Heart left ventricle (tissue), 16 donors: ENCODE data around the gene CCNY. TPM values are rescaled to one million over a fixed set of nuclear protein-coding genes. Genes with fewer than 3 reads are reported as not detected.

Experiments
- ATAC-seq, 4 donors: fragments of 200-7000 bp; cut with Tn5 transposase; one replicate each; pipeline ENCODE4 v1.9.1; 2020 to 2022; ENCODE audit warnings: moderate library complexity in 4 of 4, mild to moderate bottlenecking in 3 of 4, moderate number of reproducible peaks in 1 of 4
- DNase-seq, 5 donors: peaks; one replicate each; pipeline ENCODE4 v3.0.0-alpha.2; 2020
- H3K27ac ChIP-seq, 12 donors: fragments of 200-600 bp; sonication (generic) in 4 of 12; one replicate each; pipeline versions ENCODE4 v1.5.0 to v1.8.0; 2016 to 2022; ENCODE audit warnings: mild to moderate bottlenecking in 2 of 12
- H3K27me3 ChIP-seq, 9 donors: fragments of 200-600 bp; sonication (generic) in 2 of 9; one replicate each; pipeline versions ENCODE4 v1.5.1 to v1.8.0; 2016 to 2022; ENCODE audit warnings: mild to moderate bottlenecking in 3 of 9
- H3K36me3 ChIP-seq, 9 donors: fragments of 200-600 bp; sonication (generic) in 2 of 9; one replicate each; pipeline versions ENCODE4 v1.5.0 to v1.8.0; 2018 to 2022; ENCODE audit warnings: mild to moderate bottlenecking in 2 of 9
- H3K4me1 ChIP-seq, 12 donors: fragments of 200-600 bp; sonication (generic) in 4 of 12; one replicate each; pipeline versions ENCODE4 v1.5.0 to v1.8.0; 2016 to 2022; ENCODE audit warnings: mild to moderate bottlenecking in 3 of 12
- H3K4me3 ChIP-seq, 12 donors: fragments of 200-600 bp; sonication (generic) in 4 of 12; one replicate each; pipeline versions ENCODE4 v1.5.0 to v1.8.0; 2017 to 2022; ENCODE audit warnings: mild to moderate bottlenecking in 9 of 12, moderate library complexity in 4 of 12
- H3K9me3 ChIP-seq, 12 donors: fragments of 200-600 bp; sonication (generic) in 4 of 12; one replicate each; pipeline versions ENCODE4 v1.5.0 to v1.8.0; 2016 to 2022; ENCODE audit warnings: mild to moderate bottlenecking in 1 of 12
- CTCF ChIP-seq, 12 donors: fragments of 200-600 bp; sonication (generic) in 4 of 12; IDR thresholded peaks; one replicate each; pipeline versions ENCODE4 v1.5.0 to v1.8.0; 2018 to 2022; ENCODE audit warnings: antibody characterized with exemption in 12 of 12, mild to moderate bottlenecking in 5 of 12
- POLR2A ChIP-seq, 2 donors: fragments of 450-650 bp; IDR thresholded peaks; one replicate each; pipeline ENCODE4 v1.6.1; 2017; ENCODE audit warnings: antibody characterized with exemption in 2 of 2, mild to moderate bottlenecking in 2 of 2, moderate library complexity in 2 of 2
- WGBS, 4 donors: extraction: QIAGEN DNeasy Blood & Tissue Kit in 2 of 4; methylation state at CpG; one replicate each; pipeline versions ENCODE4 v1.1.5 to v1.1.7; 2013 to 2018; 5-methylcytosine and 5-hydroxymethylcytosine counted together
- intact Hi-C, 10 donors: fragments of 100-400 bp; cut with DNase I; formaldehyde crosslinking; loops; one replicate each; pipeline versions ENCODE4 v1.11.1 to v1.14.2; 2022
- polyA plus RNA-seq, 2 donors: library from polyadenylated mRNA; stranded (reverse); fragments of 200-250 nt; gene quantifications; one replicate each; pipeline ENCODE4 v1.2.3, GENCODE V29; 2013
- total RNA-seq, 9 donors: library from RNA; depleted of rRNA in 2 of 9; stranded (reverse); fragments of >200 nt in 2 of 9; fragmentation: NEBNext Ultra II Directional in 3 of 9; extraction: Animal tissue kit (Norgen Biotek cat#: 25700) in 3 of 9; gene quantifications; one replicate each; pipeline versions ENCODE4 v1.1.0 to v1.2.4, GENCODE V29; 2016 to 2023
- donor health status: ischemic (EF 13 %, LVEDD 7.1; RV severe dilation, severe dysfunction).
- donor health status: healthy with polysubstance abuse.
- donor health status: DM: no; HTN: yes; CAD: no.
- donor health status: DM: no; HTN: no; CAD: no.
- donor health status: ischemic (EF 25% LVEDD 6.9; RV normal size, moderate dysfunction).
- donor health status: ischemic (EF 25% LVEDD 5.7; RV mildly dilated, moderate dysfunction).
- donor health status: healthy.
- donor health status: DM: yes; HTN: yes; CAD: no.
- donor health status: ischemic (EF 35%, LVEDD 5.7; RV mildly dilated, moderate dysfunction).
- donor health status: nonischemic (EF 11% LVEDD 7.7; RV severe dilation, severe dysfunction).
- donor health status: DM: yes; HTN: yes; CAD: no.
- donor health status: PGD.
- donor health status: ischemic (EF 29% LVEDD 5.4; RV normal size, mild dysfunction).
- donor health status: nonischemic (EF 23%, LVEDD 6.1; RV moderate dilation, normal function).

CCNY gene
- total and polyA plus RNA-seq, 11 donors = 26.4 to 106 (median 80.7) TPM

- no peaks in the 10 kb centered on the region for H3K36me3 ChIP-seq
- H3K27me3 ChIP-seq = peaks cover 0 to 13% (median 5%) of the 10 kb centered on the region in 9 donors
- ATAC-seq (peak in 1 of 4 donors; percentile 47), DNase-seq (no peak)
- no peaks in the 10 kb centered on the region for H3K9me3 ChIP-seq
- TF ChIP-seq POLR2A (IDR thresholded peaks at IDR 0.05) (no peak), CTCF (IDR thresholded peaks at IDR 0.05) (peak in 9 of 12 donors; percentile 24 to 55 (median 34))
- H3K4me1 ChIP-seq = no peaks in the 10 kb centered on the region
- WGBS, 4 donors = 52 to 63% (median 55%) methylated on average over 8 of the region's 8 CpGs
- no peak overlapping the region for H3K4me3 ChIP-seq
- intact Hi-C loops = no loop called here
- no peak overlapping the region for H3K27ac ChIP-seq
Measured at GRCh38 chr10:35613597-35614226, 277.4 kb downstream of the CCNY start.

- ATAC-seq (no peak), DNase-seq (no peak)
- Histone ChIP-seq H3K9me3 (no peaks in the 10 kb centered on the region), H3K27me3 (peaks cover 0 to 12% (median 0%) of the 10 kb centered on the region in 9 donors), H3K36me3 (no peaks in the 10 kb centered on the region), H3K4me3 (no peak overlapping the region), H3K4me1 (no peaks in the 10 kb centered on the region), H3K27ac (no peak overlapping the region)
- TF ChIP-seq POLR2A (IDR thresholded peaks at IDR 0.05) (no peak), CTCF (IDR thresholded peaks at IDR 0.05) (no peak)
- intact Hi-C loops = no loop called here
- WGBS, 4 donors = 57 to 63% (median 60%) methylated on average over 5 of the region's 5 CpGs
Measured at GRCh38 chr10:35614312-35614711, 278.0 kb downstream of the CCNY start.

Other genes starting within 250 kb of the CCNY start
- 10 to 100 TPM; 21.7 to 42.2 (median 34.6) TPM for gene CUL2, start 246.2 kb upstream of the CCNY start, total RNA-seq
- gene CUL2, start 246.2 kb upstream of the CCNY start, polyA plus RNA-seq = 10 to 100 TPM in 1 of 2 donors, 1 to 10 TPM in 1; 7.1 to 27.7 TPM
- 10 to 100 TPM; 44.7 to 66.5 (median 54.7) TPM for gene CREM, start 209.7 kb upstream of the CCNY start, total RNA-seq
- gene CREM, start 209.7 kb upstream of the CCNY start, polyA plus RNA-seq = 10 to 100 TPM; 38.4 to 89.7 TPM